Right lobe of liver (tissue), 6 donors: Measurements from ENCODE around the gene CHRNA3. TPM values are rescaled to one million over a fixed set of nuclear protein-coding genes. Genes with fewer than 3 reads are reported as not detected.

Experiments used
- ATAC-seq, 4 donors: fragments of 200-7000 bp; cut with Tn5 transposase; one replicate each; pipeline ENCODE4 v1.9.1; 2020; ENCODE audit warnings: mild to moderate bottlenecking in 4 of 4, moderate library complexity in 4 of 4
- DNase-seq, 3 donors: peaks; one replicate each; pipeline ENCODE4 v3.0.0-alpha.2; 2020
- H3K27ac ChIP-seq, 3 donors: fragments of 200-600 bp; one replicate each; pipeline ENCODE4 v1.8.0; 2022
- H3K27me3 ChIP-seq, 2 donors: fragments of 200-600 bp; one replicate each; pipeline ENCODE4 v1.8.0; 2022
- H3K36me3 ChIP-seq, 4 donors: fragments of 200-600 bp; sonication (generic) in 1 of 4; one replicate each; pipeline versions ENCODE4 v1.5.1 to v1.8.0; 2017 to 2022; ENCODE audit warnings: control low read depth in 1 of 4
- H3K4me1 ChIP-seq, 4 donors: fragments of 200-600 bp; sonication (generic) in 1 of 4; one replicate each; pipeline versions ENCODE4 v1.5.1 to v1.8.0; 2017 to 2022; ENCODE audit warnings: control low read depth in 1 of 4
- H3K4me3 ChIP-seq, 3 donors: fragments of 200-600 bp; one replicate each; pipeline ENCODE4 v1.8.0; 2022
- H3K9me3 ChIP-seq, 4 donors: fragments of 200-600 bp; sonication (generic) in 1 of 4; one replicate each; pipeline versions ENCODE4 v1.5.1 to v1.8.0; 2017 to 2022; ENCODE audit warnings: control low read depth in 1 of 4
- POLR2A ChIP-seq: fragments of 450-650 bp; IDR thresholded peaks from one replicate; pipeline ENCODE4 v1.6.1; 2017; ENCODE audit warnings: antibody characterized with exemption, mild to moderate bottlenecking
- WGBS: methylation state at CpG from one replicate; pipeline ENCODE4 v1.1.6; 2018; ENCODE audit warnings: low coverage, low lambda C conversion rate; ENCODE audit not compliant: insufficient coverage; ENCODE audit errors: missing lambda C conversion rate; 5-methylcytosine and 5-hydroxymethylcytosine counted together
- intact Hi-C, 2 donors: fragments of 100-400 bp; cut with DNase I; formaldehyde crosslinking; loops; one replicate each; pipeline versions ENCODE4 v1.11.2 to v1.14.1; 2022
- total RNA-seq, 6 experiments: library from RNA; depleted of rRNA in 2 of 6; stranded (reverse); fragments of >200 nt in 2 of 6; fragmentation: NEBNext Ultra II Directional in 3 of 6; extraction: Animal tissue kit (Norgen Biotek cat#: 25700) in 3 of 6; gene quantifications; one replicate each; pipeline versions ENCODE4 v1.1.0 to v1.2.4, GENCODE V29; 2016 to 2023
- TF ChIP-seq, protein P1 (sequence below), 4 donors: fragments of 200-600 bp in 3 of 4; fragments of 450-650 bp in 1 of 4; IDR thresholded peaks; one replicate each; pipeline versions ENCODE4 v1.5.1 to v1.8.0; 2016 to 2022; ENCODE audit warnings: antibody characterized with exemption in 4 of 4, mild to moderate bottlenecking in 2 of 4
- donor health status: DM: no; HTN: yes; CAD: no.
- donor health status: DM: no; HTN: no; CAD: no.
- donor health status: DM: no; HTN: no; CAD: no.
- donor health status: DM: no; HTN: yes; CAD: no.
- donor health status: DM: no; HTN: yes; CAD: no.

CHRNA3 gene
- total RNA-seq, 6 experiments from 2014 or later = not detected

- no peak for TF ChIP-seq POLR2A
- TF ChIP-seq, protein P1, sequence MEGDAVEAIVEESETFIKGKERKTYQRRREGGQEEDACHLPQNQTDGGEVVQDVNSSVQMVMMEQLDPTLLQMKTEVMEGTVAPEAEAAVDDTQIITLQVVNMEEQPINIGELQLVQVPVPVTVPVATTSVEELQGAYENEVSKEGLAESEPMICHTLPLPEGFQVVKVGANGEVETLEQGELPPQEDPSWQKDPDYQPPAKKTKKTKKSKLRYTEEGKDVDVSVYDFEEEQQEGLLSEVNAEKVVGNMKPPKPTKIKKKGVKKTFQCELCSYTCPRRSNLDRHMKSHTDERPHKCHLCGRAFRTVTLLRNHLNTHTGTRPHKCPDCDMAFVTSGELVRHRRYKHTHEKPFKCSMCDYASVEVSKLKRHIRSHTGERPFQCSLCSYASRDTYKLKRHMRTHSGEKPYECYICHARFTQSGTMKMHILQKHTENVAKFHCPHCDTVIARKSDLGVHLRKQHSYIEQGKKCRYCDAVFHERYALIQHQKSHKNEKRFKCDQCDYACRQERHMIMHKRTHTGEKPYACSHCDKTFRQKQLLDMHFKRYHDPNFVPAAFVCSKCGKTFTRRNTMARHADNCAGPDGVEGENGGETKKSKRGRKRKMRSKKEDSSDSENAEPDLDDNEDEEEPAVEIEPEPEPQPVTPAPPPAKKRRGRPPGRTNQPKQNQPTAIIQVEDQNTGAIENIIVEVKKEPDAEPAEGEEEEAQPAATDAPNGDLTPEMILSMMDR (IDR thresholded peaks at IDR 0.05) = no peak
- no peak overlapping the region for H3K4me3 ChIP-seq
- DNase-seq = no peak
- no peaks in the 10 kb centered on the region for H3K27me3 ChIP-seq
- H3K36me3 ChIP-seq = no peaks in the 10 kb centered on the region
- WGBS = 90% methylated on average over 3 of the region's 4 CpGs
- ATAC-seq = no peak
- no peak overlapping the region for H3K27ac ChIP-seq
- no peaks in the 10 kb centered on the region for H3K9me3 ChIP-seq
- peaks cover 0 to 17% (median 3%) of the 10 kb centered on the region in 4 donors for H3K4me1 ChIP-seq
- intact Hi-C loops = no loop called here
Measured at GRCh38 chr15:78654272-78654671, 33.5 kb upstream of the CHRNA3 start.

DNA sequence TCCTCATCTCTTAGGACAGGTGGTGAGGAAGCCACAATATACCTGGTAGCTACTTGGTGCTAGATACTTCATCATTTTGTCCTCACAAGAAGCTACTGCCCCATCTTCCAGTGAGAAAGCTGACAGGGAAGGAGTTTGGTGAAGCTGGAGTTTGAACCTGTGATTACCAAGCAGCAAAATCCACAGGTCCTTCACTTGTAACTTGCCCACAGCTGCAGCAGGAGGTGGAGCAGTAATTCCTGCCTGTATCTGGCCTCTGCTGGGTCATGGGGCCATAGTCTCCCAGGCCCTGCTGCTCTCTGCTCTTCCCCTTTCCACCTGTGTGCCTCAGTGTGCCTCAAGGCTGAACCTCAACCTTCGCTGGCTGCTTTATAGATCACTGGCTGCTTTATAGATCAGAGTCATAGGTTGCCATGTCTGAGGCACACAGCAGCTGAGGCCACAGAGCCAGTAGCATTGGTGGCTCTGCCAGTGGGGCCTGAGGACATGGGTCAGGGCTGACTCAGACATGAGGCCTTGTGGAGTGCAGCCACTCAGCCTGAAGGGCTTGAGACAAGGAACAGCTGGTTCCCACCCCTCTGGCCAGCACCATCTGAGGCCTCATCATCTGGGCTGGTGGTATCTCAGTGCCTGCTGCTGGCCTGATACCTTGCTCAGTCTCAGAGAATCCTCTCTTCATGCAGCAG lies 31.3 kb upstream of the CHRNA3 start:
- intact Hi-C loops = no loop called here
- DNase-seq (no peak), ATAC-seq (no peak)
- no peak for TF ChIP-seq POLR2A
- TF ChIP-seq, protein P1 (IDR thresholded peaks at IDR 0.05) = no peak
- Histone ChIP-seq H3K4me3 (no peak overlapping the region), H3K4me1 (peaks cover 0 to 17% (median 3%) of the 10 kb centered on the region in 4 donors), H3K36me3 (no peaks in the 10 kb centered on the region), H3K9me3 (no peaks in the 10 kb centered on the region), H3K27ac (no peak overlapping the region), H3K27me3 (no peaks in the 10 kb centered on the region)
- WGBS = no CpG with 5 or more reads among the region's 1 CpG

- DNase-seq (peak; percentile 49 to 82 (median 72)), ATAC-seq (peak; percentile 91 to 94 (median 93))
- intact Hi-C loops = no loop called here
- Histone ChIP-seq H3K36me3 (no peaks in the 10 kb centered on the region), H3K4me1 (peaks cover 0 to 17% (median 3%) of the 10 kb centered on the region in 4 donors), H3K9me3 (no peaks in the 10 kb centered on the region), H3K27ac (peak overlapping the region in 2 of 3 donors; percentile 67 to 70), H3K4me3 (no peak overlapping the region), H3K27me3 (no peaks in the 10 kb centered on the region)
- WGBS = 17% methylated on average over 1 of the region's 3 CpGs
- TF ChIP-seq, protein P1 (IDR thresholded peaks at IDR 0.05) = no peak
- no peak for TF ChIP-seq POLR2A
Measured at GRCh38 chr15:78651007-78651406, 30.2 kb upstream of the CHRNA3 start.

DNA sequence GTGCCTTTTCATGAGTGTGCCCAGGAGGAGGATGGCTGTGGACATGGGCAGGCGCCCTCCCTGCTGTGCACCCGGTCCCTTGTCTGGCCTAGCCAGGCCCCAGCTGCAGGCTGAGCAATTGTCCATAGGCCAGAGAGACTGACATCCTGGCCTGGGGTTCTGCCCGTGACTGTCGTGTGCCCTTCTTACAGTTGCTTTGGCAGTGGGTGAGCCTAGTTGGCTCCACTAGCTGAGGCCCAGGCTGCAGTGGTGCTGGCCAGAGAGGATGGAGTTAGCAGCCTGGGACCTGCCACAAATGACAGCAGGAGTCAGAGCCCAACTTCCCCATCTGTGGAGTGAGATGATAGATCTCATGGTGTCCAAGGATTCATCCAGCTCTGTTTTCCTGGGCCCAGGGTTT lies 29.2 kb upstream of the CHRNA3 start:
- WGBS = no CpG with 5 or more reads among the region's 4 CpGs
- Histone ChIP-seq H3K27me3 (no peaks in the 10 kb centered on the region), H3K4me1 (peaks cover 0 to 17% (median 3%) of the 10 kb centered on the region in 4 donors), H3K36me3 (no peaks in the 10 kb centered on the region), H3K9me3 (no peaks in the 10 kb centered on the region), H3K4me3 (no peak overlapping the region), H3K27ac (no peak overlapping the region)
- intact Hi-C loops = no loop called here
- no peak for ATAC-seq
- TF ChIP-seq, protein P1 (IDR thresholded peaks at IDR 0.05) = no peak
- TF ChIP-seq POLR2A = no peak
- no peak for DNase-seq
